Hematopoietic multipotent progenitor cell treated with erythropoietin and hydrocortisone succinate and interleukin-3 and kit ligand, for 15 days (in vitro differentiated cells): ENCODE measurements around the gene AHDC1.

Experiments used
- DNase-seq: peaks from one replicate; pipeline ENCODE4 v3.0.0-alpha.2; 2015; ENCODE audit warnings: low spot score

Gene AHDC1

GRCh38 chr1:27612718-27613117 is 8.8 kb upstream of the AHDC1 start:
- no peak for DNase-seq

DNA sequence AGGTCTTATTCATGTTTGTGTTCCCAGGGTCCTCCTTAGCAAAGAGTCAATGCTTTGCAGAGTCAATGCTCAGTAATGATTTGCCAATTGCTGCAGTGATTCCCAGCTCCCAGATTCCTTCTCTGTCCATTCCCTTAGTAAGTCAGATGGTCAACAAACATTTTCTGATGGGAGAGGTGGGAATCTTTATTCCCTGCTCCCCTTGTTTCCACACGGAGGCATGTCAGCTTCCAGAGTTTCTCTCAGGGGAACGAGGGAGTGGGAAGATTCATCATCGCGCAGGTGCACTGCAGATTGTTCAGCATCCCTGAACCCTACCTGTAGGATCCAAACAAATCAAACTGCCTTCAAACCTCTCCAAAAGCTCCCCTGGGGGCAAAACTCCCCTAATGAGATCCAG is 7.5 kb upstream of the AHDC1 start:
- no peak for DNase-seq

DNA sequence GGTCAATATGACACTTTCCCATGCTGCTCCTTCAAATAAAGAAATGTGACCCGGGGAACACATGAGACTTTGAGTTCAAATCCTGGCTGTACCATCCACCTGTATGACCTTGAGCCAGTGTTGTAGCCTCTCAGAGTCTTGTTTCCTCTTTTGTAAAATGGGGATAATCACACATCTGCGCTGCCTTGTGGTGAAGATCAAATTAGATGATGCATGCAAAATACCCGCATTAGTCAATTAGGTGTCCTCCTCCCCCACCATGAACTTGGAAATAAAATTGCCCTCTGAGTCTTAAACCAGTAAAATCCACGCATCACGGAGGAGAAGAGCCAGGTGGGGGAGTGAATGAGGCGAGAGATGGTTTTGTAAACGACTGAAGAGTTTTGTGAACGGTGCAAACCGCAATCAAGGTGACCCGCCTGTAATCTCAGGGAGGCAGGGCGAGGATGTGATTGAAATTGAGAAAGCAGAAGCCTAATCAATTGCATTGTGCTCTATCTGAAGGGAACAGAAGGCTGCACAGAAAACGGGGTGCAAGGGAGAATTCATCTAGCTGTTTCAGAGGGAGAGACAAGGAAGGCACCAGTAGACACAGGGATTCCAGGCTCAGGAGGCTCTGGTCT is 5.8 kb upstream of the AHDC1 start:
- no peak for DNase-seq

- DNase-seq: no peak
These were observed 5.2 kb upstream of the AHDC1 start for GRCh38 chr1:27609210-27609555.

- no peak for DNase-seq
These were observed 3.4 kb upstream of the AHDC1 start for GRCh38 chr1:27607239-27607804.

DNA sequence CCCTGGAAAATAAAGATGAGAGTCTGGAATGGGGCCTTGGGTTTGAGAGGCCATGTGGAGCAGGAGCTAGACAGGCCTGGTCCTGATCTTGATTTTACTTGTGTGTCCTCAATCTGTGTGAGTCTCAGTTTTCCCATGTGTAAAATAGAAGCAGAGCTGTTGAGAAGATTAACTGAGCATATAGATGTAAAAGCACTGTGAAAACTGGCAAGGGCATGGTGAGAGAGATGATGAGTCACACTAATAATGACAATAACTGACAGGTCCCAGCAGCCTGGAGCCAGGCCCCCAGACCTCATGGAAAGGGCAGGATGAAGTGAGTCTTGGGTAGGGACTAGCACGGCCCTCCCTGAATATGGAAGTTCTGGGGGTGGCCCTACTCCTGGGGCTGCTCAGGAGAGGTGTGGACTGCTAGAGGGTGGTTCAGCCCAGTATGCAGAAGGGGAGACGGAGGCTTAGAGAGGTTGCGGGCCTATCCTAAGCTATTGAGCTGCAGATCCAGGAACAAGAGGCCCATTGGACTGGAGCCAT is 2.8 kb upstream of the AHDC1 start:
- no peak for DNase-seq

DNA sequence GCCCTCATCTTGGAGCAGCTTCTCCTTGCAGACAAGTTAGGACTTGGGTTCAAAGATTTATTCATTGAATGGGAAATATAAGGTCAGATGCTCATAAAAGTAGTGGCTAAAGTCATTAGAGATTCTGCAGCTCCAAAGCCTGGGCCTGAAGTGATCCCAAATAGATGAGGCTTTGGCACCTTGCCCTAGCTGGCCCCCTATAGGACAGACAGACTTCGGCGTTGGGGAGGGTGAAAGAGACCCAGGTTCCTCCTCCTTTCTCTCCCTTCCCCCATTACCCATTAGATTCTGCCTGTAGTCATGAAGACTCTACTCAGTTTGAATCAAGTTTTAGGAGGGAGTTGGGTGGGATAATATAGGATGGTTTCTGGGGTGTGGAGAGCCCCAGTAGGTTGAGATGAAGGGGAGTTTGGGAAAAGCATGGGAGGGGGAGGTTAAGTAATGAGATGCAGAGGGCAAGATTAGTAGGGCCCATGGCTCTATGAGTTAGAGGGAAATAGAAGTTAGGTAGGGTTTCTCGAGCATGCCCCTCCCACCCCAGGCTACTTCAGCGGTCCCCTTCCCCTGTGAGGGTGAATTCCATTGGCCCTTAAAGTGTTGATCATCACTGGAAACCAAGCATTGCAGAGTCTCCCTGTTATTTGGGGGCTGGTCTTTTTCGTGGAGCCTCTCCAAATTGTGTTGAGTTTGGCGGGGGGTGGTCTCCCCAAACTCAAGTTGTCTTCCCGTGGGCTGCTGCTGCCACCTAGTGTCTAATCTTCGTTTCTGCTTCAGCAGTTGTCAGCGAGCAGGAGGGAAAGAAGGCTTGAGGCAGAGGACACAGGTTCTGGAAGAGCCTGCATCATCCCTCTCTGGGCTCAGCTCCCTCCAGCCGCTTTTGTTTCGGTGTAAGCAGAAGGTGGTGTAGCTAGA is 2.1 kb upstream of the AHDC1 start:
- peak; percentile 64 for DNase-seq

DNA sequence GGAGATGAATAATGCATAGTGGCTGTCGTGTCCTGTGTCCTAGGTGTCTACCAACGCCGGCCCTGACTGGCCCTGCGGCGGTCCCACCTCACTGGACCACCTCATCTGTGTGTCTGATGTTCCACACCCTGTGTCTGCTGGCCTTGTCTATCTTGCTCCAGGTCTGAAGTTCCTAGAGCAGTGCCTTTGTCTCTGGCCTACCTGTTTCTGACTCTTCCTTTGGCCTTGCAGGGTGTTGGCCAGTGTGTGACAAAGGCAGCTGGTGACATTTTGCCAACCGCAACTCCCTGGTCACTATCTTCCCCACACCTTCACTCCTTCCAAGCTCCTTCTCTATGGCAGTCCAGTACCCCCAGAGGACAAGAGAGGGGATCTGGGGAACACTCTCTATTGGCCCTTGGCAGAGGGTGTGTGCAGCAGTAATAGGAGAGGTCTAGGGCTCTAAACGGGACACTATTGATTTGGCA is 1.4 kb upstream of the AHDC1 start:
- DNase-seq: no peak

- DNase-seq: no peak
These were observed 795 bp upstream of the AHDC1 start for GRCh38 chr1:27604579-27605299.

DNA sequence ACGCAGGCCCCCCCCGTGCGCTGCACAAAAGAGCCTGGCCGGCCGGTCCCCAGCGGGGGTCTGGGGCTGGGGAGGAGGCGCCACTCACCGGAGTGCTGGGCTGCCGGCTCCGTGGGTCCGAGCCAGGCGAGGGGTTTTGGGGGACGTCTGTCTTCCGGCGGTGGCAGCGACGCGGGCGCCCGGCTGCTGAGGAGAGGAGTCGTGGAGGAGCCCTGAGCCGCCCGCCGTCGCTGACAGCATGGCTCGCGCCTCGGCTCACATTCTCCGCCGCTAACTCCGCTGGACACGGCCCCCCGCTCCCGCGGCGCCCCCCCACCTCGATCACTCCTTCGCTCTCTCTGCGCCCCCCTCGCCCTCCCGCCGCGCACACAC is 649 bp downstream of the AHDC1 start:
- DNase-seq: no peak

DNA sequence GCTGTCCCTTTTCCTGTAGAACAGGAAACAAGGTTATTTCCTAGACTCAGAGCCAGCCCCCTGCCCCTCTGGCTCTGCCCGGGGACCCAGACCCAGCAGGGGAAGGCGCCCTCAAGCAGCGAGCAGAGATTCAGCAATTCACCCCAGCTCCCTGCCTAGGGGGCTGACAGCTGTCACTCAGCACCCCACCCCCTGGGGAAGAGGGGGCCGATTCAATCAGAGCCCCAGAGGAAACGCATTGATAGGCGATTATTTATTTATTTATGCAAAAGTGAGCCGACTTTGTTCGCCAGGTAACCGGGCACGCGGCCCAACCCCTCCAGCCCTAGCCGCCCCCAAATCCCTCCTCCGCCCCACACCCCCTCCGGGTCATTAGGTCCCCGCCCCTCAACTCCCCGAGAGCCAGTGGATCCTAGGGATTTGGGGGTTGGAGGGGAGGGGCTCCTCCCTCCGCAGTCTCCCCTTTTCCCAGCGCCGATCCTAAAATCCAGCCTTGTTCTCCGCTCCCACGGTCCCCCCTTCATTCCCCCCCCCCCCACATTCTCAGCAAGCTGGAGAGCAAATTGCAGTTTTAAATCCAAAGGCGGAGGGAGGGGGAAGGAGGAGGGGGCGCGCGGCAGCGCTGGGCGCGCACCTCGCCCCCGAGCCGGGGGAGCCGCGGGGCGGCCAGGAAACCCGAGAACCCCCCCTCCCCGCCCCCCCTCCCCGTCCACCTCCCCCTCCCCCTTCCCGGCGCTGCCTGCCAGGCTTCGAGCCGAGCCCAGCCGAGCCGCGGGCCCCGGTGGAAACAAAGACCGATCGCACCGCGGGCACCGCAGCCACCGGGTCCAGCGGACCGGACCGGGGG is 1.3 kb downstream of the AHDC1 start:
- no peak for DNase-seq

DNA sequence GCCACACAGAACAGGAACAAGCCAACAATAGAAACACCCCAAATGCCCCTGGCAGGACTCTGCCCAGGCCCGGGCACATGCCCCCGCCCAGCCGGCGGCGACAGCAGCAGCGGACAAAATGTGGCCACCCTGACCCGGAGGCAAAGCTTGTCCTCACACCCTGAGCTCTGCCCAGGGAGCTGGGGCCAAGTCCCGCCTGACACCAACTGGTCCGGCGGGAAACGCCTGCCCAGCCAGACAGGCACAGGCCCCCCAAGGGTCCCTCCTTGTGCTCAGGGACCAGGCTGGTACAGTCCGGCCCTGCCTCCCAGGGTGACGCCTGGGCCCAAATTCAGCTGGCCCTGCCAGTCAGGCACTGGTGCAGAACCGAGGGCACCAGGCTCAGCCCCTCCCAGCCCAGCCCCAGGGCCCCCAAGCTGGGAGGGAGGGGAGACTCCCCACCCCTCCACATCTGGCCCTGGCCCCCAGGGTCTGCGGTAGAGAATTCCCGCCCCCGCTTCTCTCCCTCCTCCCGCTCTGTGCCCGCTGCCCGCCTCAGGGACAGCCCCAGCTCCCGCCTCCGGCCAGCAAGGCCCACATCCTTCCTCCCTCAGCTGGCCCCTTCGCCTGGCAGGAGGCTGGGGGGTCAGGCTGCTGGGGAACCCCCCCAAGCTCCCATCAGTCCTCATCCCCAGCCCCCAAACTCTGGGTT is 2.0 kb downstream of the AHDC1 start:
- no peak for DNase-seq

DNA sequence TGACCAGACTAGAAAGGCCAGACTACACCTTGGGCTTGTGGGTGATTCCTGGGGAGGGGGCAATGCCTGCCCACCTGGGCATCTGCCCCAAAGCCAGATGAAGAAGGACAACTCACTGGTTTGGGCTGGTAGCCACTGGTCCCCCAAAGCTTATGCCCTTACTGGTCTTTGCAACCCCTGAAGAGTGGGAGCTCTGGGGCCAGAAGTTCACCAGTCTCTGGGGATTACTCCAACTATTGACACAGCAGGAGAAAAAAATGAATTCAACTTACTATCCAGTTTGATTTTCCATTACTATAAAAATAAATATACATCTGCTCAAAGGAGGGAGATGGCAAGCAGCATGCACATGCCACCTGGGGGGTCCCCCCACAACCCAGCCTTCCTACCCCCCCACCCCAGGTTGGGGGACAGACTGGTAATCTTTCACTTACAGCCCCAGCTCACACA is 2.6 kb downstream of the AHDC1 start:
- DNase-seq: no peak

DNA sequence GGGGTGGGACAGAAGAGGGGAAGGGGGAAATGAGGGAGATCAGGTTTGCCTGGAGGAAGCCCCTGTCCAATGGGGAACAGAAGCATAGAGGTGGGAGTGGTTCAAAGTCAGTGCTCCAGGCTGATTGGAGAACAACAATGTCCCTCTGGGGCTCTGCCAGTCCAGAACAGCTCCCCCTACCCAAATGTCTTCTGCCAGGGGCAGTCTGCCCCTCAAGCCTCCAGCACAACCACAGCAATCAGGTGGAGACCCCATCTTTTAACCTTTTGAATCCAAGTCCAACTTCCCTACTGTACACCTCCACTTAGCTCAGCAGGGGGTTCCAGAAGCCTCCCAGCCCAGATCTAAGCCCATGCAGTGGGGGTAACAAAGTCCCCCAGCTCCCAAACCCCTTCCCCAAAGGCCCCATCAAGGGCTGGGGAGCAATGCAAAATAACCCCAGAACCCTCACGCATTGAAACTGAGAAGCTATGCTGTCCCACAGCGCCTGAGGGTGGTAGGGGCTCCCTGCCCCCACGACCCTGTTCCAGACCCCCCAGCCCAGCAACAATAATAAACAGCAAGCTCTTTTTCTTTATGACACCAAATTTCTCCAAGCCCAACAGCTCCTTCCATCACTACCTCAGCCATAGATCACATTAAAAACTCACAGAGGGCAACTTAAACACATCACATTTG is 3.3 kb downstream of the AHDC1 start:
- no peak for DNase-seq

DNA sequence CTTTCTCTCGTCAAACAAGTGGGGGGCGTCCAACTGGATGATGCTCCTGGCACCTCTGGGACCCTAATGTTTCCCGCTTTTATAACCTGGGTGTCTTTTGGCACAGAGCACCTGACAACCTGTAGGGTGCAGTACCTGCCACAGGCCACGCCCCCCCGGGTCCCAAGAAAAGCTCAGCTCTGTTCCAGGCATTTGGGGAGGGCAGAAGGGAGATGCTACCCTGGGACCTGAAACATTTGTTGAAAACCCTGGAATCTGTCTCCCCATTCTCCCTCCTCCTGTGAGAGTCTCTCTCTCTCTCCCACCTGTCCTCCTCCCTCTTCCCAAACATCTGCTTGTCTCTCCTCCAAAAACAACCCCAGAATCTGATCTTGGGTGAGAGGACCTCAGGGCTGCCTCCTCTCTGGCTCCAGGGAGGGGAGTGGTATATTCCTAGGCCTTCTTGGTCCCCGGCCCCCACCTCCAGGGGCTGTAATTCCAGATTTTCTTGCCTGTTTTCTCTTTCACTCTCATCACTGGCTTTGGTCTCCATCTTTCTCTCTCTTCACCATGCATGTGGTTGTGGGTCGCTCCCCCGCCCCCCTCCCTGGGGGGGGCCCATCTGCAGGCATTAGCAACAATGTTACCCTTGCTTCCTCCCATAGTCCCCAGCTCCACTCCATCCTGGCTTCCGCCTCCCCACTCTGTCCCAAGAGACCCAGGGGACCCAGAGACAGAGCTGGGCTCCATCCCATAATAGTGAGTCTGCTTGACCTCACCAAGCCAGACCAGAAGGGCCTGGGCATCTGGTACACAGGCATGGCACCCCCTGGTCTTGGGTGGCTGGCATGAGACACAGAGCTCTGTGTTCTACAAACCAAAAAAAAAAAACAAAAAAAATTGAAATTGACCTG is 4.1 kb downstream of the AHDC1 start:
- DNase-seq: no peak

DNA sequence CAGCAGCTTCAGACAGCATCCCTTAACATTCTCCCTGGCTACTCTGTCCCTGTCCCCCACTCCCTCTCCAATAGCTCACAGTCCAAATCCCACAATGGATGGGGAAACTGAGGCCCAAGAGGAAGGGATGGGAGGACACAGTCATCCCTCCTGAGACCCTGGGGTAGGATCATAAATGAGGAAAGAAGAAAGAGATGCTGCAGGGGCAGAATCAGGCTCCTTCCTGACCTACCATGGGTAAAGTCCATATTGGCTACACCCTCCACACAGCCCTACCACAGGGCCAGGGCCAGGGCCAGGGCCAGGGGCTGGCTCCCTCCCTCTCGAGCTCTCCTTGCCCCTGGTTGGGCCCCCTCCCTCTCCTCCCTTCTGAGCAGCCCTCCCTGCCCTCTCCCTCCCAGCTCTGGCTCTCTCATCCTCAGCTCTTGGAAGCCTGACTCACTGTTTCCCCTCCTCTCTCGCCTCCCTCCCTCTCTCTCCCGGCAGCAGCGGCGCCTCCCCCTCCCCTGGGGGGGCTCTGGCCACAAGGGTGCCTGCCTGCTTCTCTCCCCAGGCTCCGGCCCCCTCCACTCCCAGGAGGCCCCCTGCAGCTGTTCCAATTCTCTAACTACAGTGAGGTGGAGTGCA is 4.9 kb downstream of the AHDC1 start:
- no peak for DNase-seq

DNA sequence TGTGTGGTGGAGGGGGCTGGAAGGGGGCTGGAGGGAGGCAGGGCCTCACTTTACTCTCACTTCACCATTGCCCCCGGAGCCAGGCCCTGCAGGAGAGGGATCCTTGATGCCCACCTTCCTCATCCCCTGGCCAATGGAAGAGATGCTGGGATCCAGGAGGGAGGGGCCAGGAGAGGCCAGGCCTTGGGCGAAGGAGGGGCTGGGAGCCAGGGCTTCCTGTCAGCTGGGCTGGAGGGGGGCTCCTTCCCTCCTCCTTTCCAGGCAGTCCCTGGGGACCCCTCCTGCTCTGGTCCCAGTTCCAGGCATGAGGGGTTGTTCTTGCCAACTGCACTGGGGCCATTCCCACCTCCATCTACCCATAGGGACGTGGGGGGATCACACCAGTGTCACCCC is 5.7 kb downstream of the AHDC1 start:
- DNase-seq: no peak

DNA sequence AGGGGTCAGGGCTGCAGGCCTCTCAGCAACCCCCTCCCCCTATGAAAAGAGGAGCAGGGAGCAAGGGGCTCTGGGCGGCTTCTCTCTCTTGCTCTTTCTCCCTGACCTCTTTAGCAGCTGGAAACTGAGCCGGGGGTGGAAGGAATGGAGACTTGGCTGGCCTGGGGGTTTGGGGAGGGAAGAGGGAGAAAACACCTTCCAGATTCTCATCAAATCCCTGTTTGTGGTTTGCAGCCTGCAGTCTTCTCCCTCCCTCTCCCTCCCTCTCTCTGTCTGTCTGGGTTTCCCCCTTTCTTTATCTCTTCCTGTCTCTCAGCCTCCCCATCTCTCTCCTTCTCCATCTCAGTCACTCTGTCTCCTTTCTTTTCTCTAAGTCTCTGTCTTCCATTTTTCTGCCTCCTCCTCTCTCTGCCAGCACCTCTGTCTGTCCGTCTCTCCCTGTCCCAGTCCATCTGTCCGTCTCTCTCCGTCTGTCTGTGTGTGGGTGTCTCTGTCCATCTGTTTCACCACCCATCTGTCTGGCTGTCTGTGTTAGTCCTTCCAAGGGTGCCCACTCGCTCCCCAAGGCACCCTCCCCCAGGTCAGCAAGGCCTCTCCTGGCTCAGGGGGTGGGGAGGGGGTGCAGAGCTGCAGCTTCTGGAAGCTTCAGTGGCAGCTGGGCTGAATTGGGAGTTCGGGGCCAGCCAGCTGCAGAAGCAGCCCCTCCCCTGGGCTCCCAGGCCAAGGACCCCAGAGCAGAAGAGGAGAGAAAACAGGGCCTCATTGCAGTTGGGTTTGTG is 6.2 kb downstream of the AHDC1 start:
- DNase-seq: no peak
